ENCODE results near the gene MMD.
A peak's percentile ranks its signal among the peaks of the same experiment; 100 is the strongest.
"Not testable (repeated sequence)": the region's sequence is repeated elsewhere in the genome, so short reads cannot be mapped to it uniquely, and the experiment has no call there.

Gene MMD, protein sequence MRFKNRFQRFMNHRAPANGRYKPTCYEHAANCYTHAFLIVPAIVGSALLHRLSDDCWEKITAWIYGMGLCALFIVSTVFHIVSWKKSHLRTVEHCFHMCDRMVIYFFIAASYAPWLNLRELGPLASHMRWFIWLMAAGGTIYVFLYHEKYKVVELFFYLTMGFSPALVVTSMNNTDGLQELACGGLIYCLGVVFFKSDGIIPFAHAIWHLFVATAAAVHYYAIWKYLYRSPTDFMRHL

DNA sequence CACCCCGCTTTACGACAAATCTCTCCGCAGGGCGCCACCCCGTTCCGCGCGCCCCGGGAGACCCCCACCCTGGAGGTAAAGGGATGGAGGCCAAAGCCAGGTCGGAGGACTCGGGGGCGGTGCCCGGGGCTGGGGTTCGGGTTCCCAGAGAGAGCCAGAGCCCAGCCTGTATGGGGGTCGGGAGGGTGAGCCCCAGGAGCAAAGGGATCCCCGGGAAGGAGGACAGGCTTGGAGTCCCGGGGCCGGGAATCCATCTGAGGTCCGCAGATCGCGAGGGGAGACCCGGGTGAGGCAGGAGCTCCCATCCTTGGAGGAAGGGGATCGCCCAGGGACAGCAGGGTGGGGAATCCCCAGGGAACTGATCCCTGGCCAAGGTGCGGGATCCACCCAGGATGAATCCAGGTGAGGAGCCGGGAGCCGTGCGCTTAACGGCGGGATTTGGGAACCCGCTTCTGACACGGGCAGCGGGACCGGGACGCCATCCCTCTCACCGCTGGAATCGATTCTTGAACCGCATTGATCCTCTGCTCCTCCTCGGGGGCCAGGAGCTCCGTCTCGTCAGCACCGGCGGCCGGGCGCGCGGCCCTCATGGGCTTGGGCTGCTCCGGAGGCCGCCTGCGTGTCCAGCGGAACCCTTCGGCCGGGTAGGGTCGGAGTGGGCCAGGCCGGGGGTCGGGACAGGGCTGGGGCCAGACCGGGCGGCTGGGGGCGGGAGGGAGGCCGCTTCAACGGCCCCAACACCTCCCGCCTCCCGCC lies at the start of gene MMD:
MMD (minus strand) TSS at position 657 of the 756 bp plus-strand sequence; CDS start at position 517, 140 bp downstream.
- DNase-seq (ENCODE audit: insufficient read length, low spot score) (no peak), FAIRE-seq (no peak)

DNA sequence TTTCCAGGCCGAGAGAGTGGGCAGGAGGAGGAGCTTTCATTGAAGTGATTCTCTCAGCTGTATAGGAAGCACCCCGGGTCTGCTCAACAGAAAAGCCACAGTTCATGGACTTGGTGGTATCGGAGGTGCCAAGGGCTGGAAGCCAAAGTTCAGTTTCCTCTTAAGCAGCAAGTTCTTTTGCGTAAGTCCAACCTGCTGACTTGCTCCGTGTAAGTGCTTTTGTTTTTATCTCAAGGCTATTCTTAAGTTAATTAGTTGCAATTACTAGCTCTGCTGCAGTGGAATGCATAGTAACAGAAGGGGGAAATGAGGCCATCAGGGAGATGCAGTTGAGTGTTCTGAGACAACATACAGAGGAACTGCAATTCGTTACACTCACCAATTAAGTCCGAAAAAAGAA lies 45.0 kb upstream of the MMD start:
- no peak for FAIRE-seq
- DNase-seq (ENCODE audit: insufficient read length, low spot score), result no peak

DNA sequence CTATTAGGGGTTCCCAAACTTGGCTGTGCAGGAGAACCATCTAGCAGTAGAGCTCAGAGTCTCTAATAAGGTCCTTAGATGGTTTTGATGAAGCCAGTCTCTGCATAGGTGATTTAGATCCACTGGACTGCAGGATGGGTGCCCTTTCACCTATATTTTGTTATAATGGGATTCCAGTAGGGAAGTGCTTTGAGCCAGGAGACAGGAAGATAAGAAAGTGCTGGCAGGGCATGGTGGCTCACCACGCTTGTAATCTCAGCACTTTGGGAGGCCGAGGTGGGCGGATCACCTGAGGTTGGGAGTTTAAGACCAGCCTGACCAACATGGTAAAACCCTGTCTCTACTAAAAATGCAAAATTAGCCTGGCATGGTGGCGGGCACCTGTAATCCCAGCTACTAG lies 44.1 kb upstream of the MMD start:
- not testable (repeated sequence) for DNase-seq (ENCODE audit: insufficient read length, low spot score); FAIRE-seq

DNA sequence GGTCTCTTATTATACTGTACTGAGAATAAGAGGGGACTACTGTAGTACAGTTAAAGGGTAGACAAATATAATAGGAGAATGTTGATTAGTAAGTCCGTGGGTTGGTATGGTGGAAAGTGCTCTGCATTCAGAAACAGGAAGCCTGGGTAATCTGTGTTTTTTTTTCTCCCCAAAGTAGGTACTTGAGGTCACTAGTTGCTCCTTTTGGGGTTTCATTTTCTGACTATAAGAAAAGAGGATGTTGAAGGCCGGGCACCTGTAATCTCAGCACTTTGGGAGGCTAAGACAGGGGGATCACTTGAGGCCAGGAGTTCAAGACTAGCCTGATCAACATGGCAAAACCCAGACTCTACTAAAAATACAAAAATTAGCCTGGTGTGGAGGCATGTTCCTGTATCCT lies 42.0 kb upstream of the MMD start:
- DNase-seq (ENCODE audit: insufficient read length, low spot score), result no peak
- no peak for FAIRE-seq

DNA sequence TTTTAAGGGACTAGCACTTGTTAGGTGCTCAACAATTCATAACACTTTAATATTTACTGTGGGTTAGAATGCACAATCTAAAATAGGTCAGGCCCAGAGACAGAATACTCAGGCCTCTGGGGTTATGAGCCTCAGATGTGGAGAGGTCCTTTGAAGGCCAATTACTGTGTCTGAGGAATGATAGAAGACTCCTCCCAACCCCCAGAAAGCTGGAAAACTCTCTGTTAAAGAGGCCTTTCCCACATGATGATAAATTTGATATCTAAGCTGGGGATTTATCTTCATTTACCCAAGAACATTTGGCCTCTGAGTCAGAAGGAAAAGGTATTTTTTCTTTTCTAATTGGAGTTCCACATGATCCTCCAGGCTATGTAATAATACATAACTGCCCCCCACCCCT lies 41.1 kb upstream of the MMD start:
- DNase-seq (ENCODE audit: insufficient read length, low spot score), result no peak
- no peak for FAIRE-seq

DNA sequence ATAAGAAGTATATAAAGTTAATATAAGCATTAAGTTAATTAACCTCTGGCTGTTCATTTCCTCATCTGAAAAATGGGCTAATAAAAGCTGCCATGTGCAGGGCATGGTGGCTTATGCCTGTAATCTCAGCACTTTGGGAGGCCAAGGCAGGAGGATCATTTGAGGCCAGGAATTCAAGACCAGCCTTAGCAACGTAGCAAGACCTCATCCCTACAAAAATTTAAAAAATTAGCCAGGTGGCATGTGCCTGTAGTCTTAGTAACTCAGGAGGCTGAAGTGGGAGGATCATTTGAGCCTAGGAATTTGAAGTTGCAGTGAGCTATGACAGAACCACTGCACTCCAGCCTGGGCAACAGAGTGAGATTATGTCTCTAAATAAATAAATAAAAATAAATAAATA lies 40.6 kb upstream of the MMD start:
- FAIRE-seq (no peak), DNase-seq (ENCODE audit: insufficient read length, low spot score) (no peak)

DNA sequence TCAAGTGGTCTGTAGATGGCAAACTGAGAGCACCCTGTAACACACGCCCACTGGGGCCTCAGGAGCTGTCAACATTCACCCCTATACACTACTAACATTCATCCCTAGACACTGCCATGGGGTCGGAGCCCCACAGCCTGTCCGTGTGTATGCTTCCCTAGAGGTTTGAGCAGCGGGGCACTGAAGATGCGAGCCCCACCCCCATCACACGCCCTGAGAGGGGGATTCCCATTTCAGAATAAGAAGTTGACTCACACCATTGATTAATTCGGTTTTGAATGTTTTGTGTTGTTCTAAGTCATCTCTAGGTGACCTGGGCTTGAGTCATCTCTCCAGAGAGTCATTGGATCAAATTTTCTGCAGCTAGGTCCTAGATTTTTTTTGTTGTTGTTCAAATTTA lies 37.3 kb upstream of the MMD start:
- peak; percentile 36 for DNase-seq (ENCODE audit: insufficient read length, low spot score)
- no peak for FAIRE-seq

DNA sequence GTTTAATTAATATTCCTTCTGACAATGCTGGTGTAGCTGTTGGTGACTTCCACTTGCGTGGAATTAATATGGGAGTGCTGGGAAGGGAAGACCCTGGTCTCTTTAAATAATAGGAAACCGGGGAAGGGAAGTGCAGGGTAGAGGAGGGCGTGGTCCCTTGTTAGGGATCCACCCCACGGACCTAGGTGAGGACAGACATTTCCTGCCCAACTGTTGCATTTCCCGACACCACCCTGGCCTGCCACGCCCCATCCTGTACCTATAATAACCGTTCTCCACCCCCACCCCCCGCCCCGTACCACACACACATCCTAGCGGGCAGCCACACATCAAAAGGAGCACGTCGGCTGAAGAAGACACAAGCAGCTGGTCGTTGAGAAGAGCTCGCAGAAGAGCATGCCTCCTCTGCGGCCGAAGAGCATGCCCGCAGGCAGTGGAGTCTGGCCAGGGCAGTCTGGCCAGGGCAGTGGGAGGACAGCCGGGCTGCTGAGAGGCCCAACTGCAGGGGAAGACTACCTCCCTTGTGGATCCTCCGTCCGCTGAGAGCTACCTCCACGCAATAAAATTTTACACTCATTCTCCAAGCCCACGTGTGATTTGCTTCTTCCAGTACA lies 36.8 kb upstream of the MMD start:
- DNase-seq (ENCODE audit: insufficient read length, low spot score) (no peak), FAIRE-seq (peak; percentile 58)

DNA sequence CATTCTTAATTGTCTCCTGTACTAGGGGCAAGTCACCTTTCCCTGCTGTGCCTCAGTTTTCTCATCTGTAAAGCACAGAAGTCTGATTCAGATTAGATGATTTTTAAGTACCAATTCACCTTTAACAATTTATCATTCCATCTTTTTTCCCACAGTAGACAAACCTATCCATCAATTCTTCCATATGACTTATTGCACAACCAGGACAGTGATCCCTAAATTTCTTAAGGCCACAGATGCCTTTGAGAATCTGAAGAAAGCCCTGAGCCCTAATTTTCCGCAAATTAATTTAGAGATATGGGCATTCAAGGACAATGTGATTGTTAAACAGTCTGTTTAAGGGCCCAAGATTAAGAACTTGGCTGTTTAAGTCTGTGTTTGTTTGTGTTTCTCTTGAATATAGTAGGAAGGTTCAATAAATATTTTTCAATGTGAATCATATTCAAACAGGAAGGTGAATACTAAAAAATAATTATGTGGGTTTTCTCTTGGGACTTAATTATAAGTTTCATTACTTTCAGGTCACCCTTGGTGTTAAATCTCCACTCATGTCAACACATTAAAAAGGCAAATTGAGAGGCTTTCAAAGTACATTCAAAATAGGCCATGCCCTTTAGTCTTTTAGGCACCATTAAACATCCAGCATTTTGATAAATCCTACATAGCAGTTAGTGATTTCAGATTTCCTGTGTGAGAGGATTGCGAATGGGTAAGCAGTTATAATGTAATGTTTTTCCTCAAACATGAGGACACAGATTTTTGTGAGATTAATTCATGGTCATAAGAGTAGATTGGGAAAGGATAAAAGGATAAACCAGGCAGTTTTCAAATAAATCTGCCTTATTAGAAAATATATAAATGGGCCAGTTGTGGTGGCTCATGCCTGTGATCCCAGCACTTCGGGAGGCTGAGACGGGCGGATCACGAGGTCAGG lies 34.9 kb upstream of the MMD start:
- FAIRE-seq (no peak), DNase-seq (ENCODE audit: insufficient read length, low spot score) (no peak)

DNA sequence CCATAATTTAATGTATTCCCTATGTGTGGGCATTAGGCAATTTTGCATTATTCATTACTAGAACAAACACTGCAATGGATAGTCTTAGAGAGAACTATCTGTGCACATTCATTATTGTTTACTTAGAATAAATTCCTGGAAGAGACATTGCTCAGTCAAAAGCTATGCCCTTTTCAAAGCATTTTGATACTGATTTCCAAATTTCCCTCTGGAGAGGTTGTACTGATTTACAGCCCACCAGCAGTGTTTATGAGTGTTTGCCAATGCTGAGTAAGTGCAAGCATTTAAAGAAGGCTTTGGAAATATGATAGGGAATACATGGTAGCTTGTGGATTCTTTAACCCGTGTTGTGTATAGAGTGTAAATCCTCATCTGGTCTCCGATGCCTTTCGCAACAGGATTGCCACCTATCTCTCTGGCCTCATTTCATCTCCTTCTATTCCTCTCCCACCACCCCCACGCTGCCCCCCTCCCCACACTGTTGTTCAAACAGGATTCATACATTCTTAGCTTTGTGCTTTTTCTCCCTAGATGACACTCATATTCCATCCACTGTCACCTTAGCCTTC lies 33.4 kb upstream of the MMD start:
- FAIRE-seq (peak; percentile 60), DNase-seq (ENCODE audit: insufficient read length, low spot score) (peak; percentile 57)

DNA sequence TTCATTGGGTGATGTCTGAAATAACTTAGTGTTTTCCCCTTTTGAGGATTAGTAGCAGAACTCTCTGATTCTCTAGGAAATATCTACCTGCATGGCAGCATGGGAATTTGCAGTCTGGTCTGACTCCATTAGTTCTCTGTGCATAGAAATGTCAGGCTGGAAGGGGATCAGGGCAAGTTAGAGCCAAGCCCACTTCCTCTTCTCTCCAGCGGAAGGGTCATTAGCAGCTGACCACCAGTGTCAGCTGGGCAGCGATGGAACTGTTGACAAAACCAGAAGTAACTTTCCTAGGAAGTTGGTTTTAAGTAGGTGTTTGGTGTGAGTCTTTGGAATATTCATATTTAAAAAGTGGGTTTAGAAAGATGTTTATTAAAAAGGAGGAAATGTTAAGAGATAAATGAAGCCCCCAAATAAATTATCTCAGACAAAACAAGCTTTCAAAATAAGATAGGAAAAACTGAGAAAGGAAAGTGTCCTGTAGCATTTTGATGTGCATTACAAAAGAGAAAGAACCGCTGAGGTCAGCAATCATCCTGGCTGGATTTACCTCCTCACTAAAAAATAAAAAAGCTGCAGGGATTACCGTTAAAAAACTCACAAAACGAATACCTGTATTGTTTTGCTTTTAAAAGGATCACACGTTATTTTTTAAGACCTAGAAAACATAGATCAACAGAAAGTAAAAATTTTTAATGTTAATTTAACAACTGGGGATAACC lies 32.4 kb upstream of the MMD start:
- DNase-seq (ENCODE audit: insufficient read length, low spot score), result no peak

DNA sequence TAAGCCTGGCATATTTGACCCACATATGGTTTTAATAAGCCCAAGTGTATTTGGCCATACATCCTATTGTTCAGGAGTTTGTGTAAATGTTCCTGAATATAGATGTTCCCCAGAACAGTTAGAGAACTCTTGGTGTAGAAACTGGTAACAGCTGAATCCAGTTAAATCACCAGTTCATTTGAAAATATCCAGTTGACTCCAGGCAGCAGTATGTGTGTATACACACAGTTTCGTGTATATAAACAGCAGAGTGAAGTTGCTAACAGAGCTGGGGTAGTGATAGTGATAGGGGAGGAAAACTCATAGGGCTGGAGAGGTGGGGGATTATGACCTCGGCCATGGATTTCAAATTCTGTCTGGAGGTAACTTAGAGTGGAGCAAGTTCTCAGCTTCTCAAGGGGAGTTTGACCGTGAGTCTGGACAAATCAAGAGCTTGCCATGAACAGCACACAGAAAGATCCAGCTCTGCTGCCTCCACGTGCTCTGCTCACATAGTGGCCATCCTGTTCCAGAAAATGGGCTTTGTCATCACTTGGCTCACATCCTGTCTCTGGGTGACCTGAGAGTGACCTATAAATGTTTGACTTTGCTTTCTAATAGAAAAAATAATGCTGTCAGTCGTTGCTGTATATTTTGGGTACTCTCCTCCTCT lies 30.6 kb upstream of the MMD start:
- FAIRE-seq (no peak), DNase-seq (ENCODE audit: insufficient read length, low spot score) (no peak)

More for the DNA sequence above, 32.4 kb upstream of the MMD start:
- FAIRE-seq, result no peak

DNA sequence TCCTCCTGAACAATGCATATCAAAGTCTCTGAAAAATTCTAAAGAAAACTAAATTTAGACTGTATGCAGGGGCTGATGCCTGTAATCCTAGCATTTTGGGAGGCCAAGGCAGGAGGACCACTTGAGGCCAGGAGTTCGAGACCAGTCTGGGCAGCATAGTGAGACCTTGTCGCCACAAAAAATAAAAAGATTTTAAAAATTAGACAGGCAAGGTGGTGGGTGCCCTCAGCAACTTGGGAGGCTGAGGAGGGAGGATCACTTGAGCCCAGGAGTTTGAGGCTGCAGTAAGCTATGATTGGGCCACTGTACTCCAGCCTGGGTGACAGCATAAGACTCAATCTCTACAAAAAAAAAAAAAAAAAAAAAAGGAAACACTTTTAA lies 30.1 kb upstream of the MMD start:
- DNase-seq (ENCODE audit: insufficient read length, low spot score) (no peak), FAIRE-seq (no peak)

DNA sequence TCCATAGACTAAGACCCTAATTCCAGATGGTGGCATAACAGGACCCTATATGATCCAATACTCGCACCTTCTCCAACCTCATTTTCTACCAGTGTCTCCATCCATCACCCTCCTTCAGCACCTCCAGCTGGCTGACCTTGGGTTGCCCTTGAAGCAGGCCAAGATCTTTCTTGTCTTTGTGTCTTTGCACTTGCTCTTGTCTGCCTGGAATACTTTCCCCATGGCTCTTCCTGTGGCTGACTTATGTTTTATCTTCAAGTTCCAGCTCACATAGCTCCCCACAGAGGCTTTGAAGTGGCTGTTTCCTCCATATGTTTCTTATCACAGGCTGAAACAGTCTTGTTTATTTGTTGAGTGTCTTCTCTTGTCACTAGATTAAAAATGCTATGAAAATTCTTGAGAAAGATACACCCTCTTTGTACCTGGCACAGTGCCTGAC lies 29.6 kb upstream of the MMD start:
- FAIRE-seq, result no peak
- no peak for DNase-seq (ENCODE audit: insufficient read length, low spot score)

DNA sequence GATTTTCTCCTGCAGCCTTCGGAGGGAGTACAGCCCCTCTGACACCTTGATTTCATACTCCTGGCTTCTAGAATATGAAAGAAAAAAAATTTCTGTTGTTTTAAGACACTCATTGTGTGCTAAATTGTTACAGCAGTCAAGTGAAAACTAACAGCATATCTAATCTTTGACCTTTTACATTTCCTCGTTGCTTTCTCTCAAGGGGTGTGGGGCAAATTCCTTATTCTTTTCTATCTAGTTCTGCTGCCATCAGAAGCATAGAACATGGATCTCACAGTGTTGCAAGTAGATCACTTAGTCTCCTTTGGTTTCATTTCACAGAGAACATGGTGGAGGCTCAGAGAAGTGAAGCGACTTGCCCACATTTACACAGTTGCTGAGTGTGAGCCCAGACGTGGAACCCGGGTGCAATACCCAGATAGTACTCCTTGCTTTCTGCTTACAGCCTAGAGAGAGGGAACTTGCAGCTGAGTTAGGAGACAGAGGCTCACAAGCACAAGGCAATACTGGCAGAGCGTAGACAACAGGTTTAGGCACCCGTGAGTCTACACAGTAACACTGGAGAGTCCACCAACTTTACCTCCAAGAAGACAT lies 28.7 kb upstream of the MMD start:
- no peak for DNase-seq (ENCODE audit: insufficient read length, low spot score)
- peak; percentile 44 for FAIRE-seq

DNA sequence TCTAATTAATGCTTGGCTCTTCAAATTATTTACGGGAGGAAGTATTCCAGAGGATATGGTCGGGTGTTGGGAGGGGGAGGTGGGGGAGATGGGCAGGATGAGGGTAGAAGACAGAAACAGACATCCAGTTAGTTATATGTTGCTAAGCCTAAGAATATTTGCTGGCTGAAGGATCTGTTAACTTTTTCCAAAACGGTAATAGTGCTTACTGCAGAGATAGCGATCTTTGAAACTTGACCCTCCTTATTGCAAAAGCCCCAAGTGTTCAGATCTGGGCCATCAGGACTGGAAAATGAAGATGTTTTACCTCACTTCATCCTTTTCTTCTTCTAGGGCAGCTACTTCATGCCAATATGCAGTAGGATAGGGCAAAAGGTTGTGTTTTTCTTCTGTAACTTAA lies 27.0 kb upstream of the MMD start:
- FAIRE-seq (peak; percentile 46), DNase-seq (ENCODE audit: insufficient read length, low spot score) (peak; percentile 60)

DNA sequence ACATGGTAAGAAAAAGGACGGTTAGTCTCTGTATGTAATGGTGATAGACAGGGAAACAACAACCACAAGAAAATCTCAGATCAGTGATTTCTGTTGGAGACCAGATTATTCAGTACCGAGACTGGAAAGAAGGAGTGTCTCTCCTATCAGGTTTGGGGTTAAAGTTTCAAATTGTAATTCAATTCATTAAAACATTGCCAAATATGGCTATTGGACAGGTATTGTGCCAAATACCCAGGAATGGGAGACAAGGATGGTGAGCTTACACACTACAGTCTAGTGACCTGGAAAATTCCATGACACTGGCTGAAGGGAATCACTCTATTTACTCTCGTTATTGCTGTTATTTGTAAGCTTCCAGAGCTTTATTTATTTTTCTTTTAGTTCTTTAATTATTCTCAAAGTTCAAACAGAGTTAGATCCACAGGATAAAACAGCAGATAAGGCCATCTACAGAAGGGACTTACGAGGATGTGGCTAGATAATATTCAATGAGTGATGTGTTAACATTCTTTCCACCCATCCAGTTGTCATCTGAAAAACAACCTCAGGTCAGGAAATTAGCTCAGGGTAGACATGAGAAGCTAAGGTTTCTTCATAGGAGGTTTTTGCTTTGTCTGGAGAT lies 25.1 kb upstream of the MMD start:
- no peak for FAIRE-seq
- DNase-seq (ENCODE audit: insufficient read length, low spot score), result no peak

DNA sequence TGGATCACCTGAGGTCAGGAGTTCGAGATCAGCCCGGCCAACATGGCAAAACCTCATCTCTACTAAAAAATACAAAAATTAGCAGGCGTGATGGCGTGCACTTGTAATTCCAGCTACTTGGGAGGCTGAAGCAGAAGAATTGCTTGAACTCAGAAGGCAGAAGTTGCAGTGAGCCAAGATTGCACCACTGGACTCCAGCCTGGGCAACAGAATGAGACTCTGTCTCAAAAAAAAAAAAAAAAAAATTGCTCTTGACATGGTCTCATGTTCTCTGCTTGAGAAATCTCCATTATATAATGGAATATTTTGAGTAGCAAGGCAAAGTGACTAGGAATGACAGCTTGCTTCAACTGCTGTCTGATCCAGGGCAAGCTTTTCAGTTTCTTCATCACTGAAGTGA lies 24.4 kb upstream of the MMD start:
- FAIRE-seq; DNase-seq (ENCODE audit: insufficient read length, low spot score): not testable (repeated sequence)

All from HTR-8/SVneo (cell line).